DND-41 (cell line): ENCODE data around the gene JAGN1.

Experiments
- CTCF ChIP-seq: IDR thresholded peaks from 2 replicates; pipeline ENCODE4 v1.5.1; 2012; ENCODE audit warnings: borderline replicate concordance, low read length, moderate library complexity, mild to moderate bottlenecking; ENCODE audit not compliant: poor library complexity, severe bottlenecking; ENCODE audit errors: extremely low read depth
- EZH2 ChIP-seq: IDR thresholded peaks from 3 replicates; pipeline ENCODE4 v1.6.1; 2012; ENCODE audit warnings: borderline replicate concordance, low read depth, mild to moderate bottlenecking, moderate library complexity, low read length, inconsistent platforms; ENCODE audit not compliant: severe bottlenecking

- TF ChIP-seq EZH2 (no peak), CTCF (no peak)
Measured at GRCh38 chr3:9859530-9860025, 30.8 kb upstream of the JAGN1 start.
